ENCODE data around the gene AHCYL1. TPM values are rescaled to one million over a fixed set of nuclear protein-coding genes. Genes with fewer than 3 reads are reported as not detected.
A peak's percentile ranks its signal among the peaks of the same experiment; 100 is the strongest.

The AHCYL1 gene
- total and polyA plus RNA-seq, 2 donors from 2014 or later = 103 to 125 TPM

- no peak overlapping the region for H3K27ac ChIP-seq (ENCODE audit: low read depth in 2 of 2, low read length in 2 of 2)
These were observed 63.7 kb downstream of the AHCYL1 start for GRCh38 chr1:110048240-110048639.

GRCh38 chr1:110048923-110049601, 64.5 kb downstream of the AHCYL1 start:
- FAIRE-seq (no peak), DNase-seq (no peak)
- H3K36me3 ChIP-seq (ENCODE audit: control insufficient read depth in 2 of 3, insufficient read depth in 3 of 3, low read length in 3 of 3) = peaks cover 12 to 79% (median 34%) of the 10 kb centered on the region in 3 donors
- peaks cover 0 to 5% (median 5%) of the 10 kb centered on the region in 3 donors for H3K4me1 ChIP-seq (ENCODE audit: control insufficient read depth in 2 of 3, insufficient read depth in 2 of 3, low read depth in 1 of 3, low read length in 3 of 3)
- H3K27ac ChIP-seq (ENCODE audit: low read depth in 2 of 2, low read length in 2 of 2) = peak overlapping the region in 1 of 2 donors; percentile 54
- no peak overlapping the region for H3K4me3 ChIP-seq (ENCODE audit: low read length in 3 of 3)
- no peaks in the 10 kb centered on the region for H3K9me3 ChIP-seq (ENCODE audit: control insufficient read depth in 2 of 3, insufficient read depth in 1 of 3, low read length in 3 of 3)
- intact Hi-C loops (cut with DNase I) = no loop called here
- no peak overlapping the region for H3K9ac ChIP-seq (ENCODE audit: low read length in 3 of 3)
- no peak for TF ChIP-seq CTCF (IDR thresholded peaks at IDR 0.05; ENCODE audit: borderline replicate concordance, extremely low read depth, insufficient read depth)
- H3K27me3 ChIP-seq (ENCODE audit: control insufficient read depth, insufficient read depth, low read length) = no peaks in the 10 kb centered on the region

More at GRCh38 chr1:110048240-110048639, 63.7 kb downstream of the AHCYL1 start:
- Histone ChIP-seq H3K4me1 (ENCODE audit: control insufficient read depth in 2 of 3, insufficient read depth in 2 of 3, low read depth in 1 of 3, low read length in 3 of 3) (peaks cover 0 to 5% (median 5%) of the 10 kb centered on the region in 3 donors), H3K36me3 (ENCODE audit: control insufficient read depth in 2 of 3, insufficient read depth in 3 of 3, low read length in 3 of 3) (peaks cover 14 to 80% (median 40%) of the 10 kb centered on the region in 3 donors), H3K4me3 (ENCODE audit: low read length in 3 of 3) (no peak overlapping the region), H3K27me3 (ENCODE audit: control insufficient read depth, insufficient read depth, low read length) (no peaks in the 10 kb centered on the region), H3K9ac (ENCODE audit: low read length in 3 of 3) (no peak overlapping the region), H3K9me3 (ENCODE audit: control insufficient read depth in 2 of 3, insufficient read depth in 1 of 3, low read length in 3 of 3) (no peaks in the 10 kb centered on the region)
- no peak for FAIRE-seq
- no peak for TF ChIP-seq CTCF (IDR thresholded peaks at IDR 0.05; ENCODE audit: borderline replicate concordance, extremely low read depth, insufficient read depth)
- intact Hi-C loops (cut with DNase I) = no loop called here
- DNase-seq = no peak

- intact Hi-C loops (cut with DNase I) = loop anchor here (10.0 kb wide), 1 partner anchor 55 kb away; no protein-coding TSS in a partner anchor
- DNase-seq (peak in 4 of 5 donors; percentile 44 to 80 (median 64)), FAIRE-seq (no peak)
These were observed 65.4 kb downstream of the AHCYL1 start for GRCh38 chr1:110049801-110050601.

More at GRCh38 chr1:110049801-110050601, 65.4 kb downstream of the AHCYL1 start:
- no peak overlapping the region for H3K4me3 ChIP-seq (ENCODE audit: low read length in 3 of 3)
- peaks cover 0 to 5% (median 5%) of the 10 kb centered on the region in 3 donors for H3K4me1 ChIP-seq (ENCODE audit: control insufficient read depth in 2 of 3, insufficient read depth in 2 of 3, low read depth in 1 of 3, low read length in 3 of 3)
- no peak for TF ChIP-seq CTCF (IDR thresholded peaks at IDR 0.05; ENCODE audit: borderline replicate concordance, extremely low read depth, insufficient read depth)
- H3K36me3 ChIP-seq (ENCODE audit: control insufficient read depth in 2 of 3, insufficient read depth in 3 of 3, low read length in 3 of 3) = peaks cover 16 to 80% (median 36%) of the 10 kb centered on the region in 3 donors
- H3K27ac ChIP-seq (ENCODE audit: low read depth in 2 of 2, low read length in 2 of 2) = no peak overlapping the region
- no peaks in the 10 kb centered on the region for H3K9me3 ChIP-seq (ENCODE audit: control insufficient read depth in 2 of 3, insufficient read depth in 1 of 3, low read length in 3 of 3)
- no peak overlapping the region for H3K9ac ChIP-seq (ENCODE audit: low read length in 3 of 3)
- no peaks in the 10 kb centered on the region for H3K27me3 ChIP-seq (ENCODE audit: control insufficient read depth, insufficient read depth, low read length)

All from kidney (tissue), 14 donors.